ENCODE results near the gene SYN1.
A peak's percentile ranks its signal among the peaks of the same experiment; 100 is the strongest.

SYN1 gene

GRCh38 chrX:47560934-47561658, 58.6 kb downstream of the SYN1 start, which contains the start of gene ARAF:
Gene ARAF, plus strand, starts transcription at chrX:47561205. Its CDS starts 1,763 bp downstream, at chrX:47562968.
- Histone ChIP-seq H3K23ac (ENCODE audit: low read length in 2 of 2) (no peak within 1 kb of the TSS), H2AFZ (ENCODE audit: low read depth, low read length) (no peak within 1 kb of the TSS), H3K4ac (ENCODE audit: low read depth in 1 of 2, low read length in 2 of 2) (peak within 1 kb of the TSS in 1 of 2 experiments; percentile 73), H2BK120ac (ENCODE audit: low read depth, low read length) (peak within 1 kb of the TSS; percentile 85), H3K79me1 (replicated peaks; ENCODE audit: low read length, poor library complexity, severe bottlenecking) (peaks cover 8% of the 10 kb centered on the region), H3K9me3 (ENCODE audit: control insufficient read depth, low read length) (no peaks in the 10 kb centered on the region), H3K36me3 (ENCODE audit: control insufficient read depth in 1 of 2, insufficient read depth in 2 of 2, low read depth in 1 of 2, low read length in 2 of 2) (peaks cover 15 to 26% of the 10 kb centered on the region in 2 experiments), H3K4me2 (ENCODE audit: low read length, poor library complexity, severe bottlenecking) (peak within 1 kb of the TSS; percentile 91), H3K9ac (ENCODE audit: low read length) (peak within 1 kb of the TSS; percentile 91), H3K14ac (ENCODE audit: low read length in 2 of 2) (no peak within 1 kb of the TSS), H3K27me3 (ENCODE audit: control insufficient read depth in 1 of 2, insufficient read depth in 1 of 2, low read length in 2 of 2) (peaks cover 0 to 3% of the 10 kb centered on the region in 2 experiments), H2BK5ac (ENCODE audit: low read depth, low read length, poor library complexity, severe bottlenecking) (no peak within 1 kb of the TSS), H4K91ac (ENCODE audit: low read length) (peak within 1 kb of the TSS; percentile 50), H3K4me1 (ENCODE audit: control insufficient read depth, insufficient read depth, low read depth, low read length) (peaks cover 10% of the 10 kb centered on the region), H3K4me3 (ENCODE audit: insufficient read depth in 1 of 2, low read depth in 1 of 2, low read length in 2 of 2) (peak within 1 kb of the TSS; percentile 69 to 86), H2BK15ac (ENCODE audit: low read depth, poor library complexity, severe bottlenecking) (no peak within 1 kb of the TSS), H4K8ac (ENCODE audit: low read length) (peak within 1 kb of the TSS; percentile 93), H2AK5ac (ENCODE audit: low read length, severe bottlenecking) (no peak within 1 kb of the TSS), H3K27ac (ENCODE audit: low read length, poor library complexity, severe bottlenecking) (peak within 1 kb of the TSS; percentile 72), H2BK12ac (ENCODE audit: low read length in 2 of 2) (no peak within 1 kb of the TSS), H3K18ac (ENCODE audit: low read depth in 1 of 2, low read length in 2 of 2) (peak within 1 kb of the TSS; percentile 80 to 96)
- WGBS, result under 1% methylated on average over 45 of the region's 59 CpGs
- peak; percentile 99 for DNase-seq

- Histone ChIP-seq H2BK12ac (ENCODE audit: low read length in 2 of 2) (no peak overlapping the region), H3K4ac (ENCODE audit: low read depth in 1 of 2, low read length in 2 of 2) (peak overlapping the region in 1 of 2 experiments; percentile 51), H3K79me1 (replicated peaks; ENCODE audit: low read length, poor library complexity, severe bottlenecking) (peaks cover 8% of the 10 kb centered on the region), H3K9ac (ENCODE audit: low read length) (peak overlapping the region; percentile 91), H3K9me3 (ENCODE audit: control insufficient read depth, low read length) (no peaks in the 10 kb centered on the region), H3K14ac (ENCODE audit: low read length in 2 of 2) (no peak overlapping the region), H3K23ac (ENCODE audit: low read length in 2 of 2) (no peak overlapping the region), H3K18ac (ENCODE audit: low read depth in 1 of 2, low read length in 2 of 2) (peak overlapping the region; percentile 43 to 80), H2AFZ (ENCODE audit: low read depth, low read length) (no peak overlapping the region), H3K27ac (ENCODE audit: low read length, poor library complexity, severe bottlenecking) (no peak overlapping the region), H3K4me3 (ENCODE audit: insufficient read depth in 1 of 2, low read depth in 1 of 2, low read length in 2 of 2) (peak overlapping the region; percentile 39 to 86), H3K36me3 (ENCODE audit: control insufficient read depth in 1 of 2, insufficient read depth in 2 of 2, low read depth in 1 of 2, low read length in 2 of 2) (peaks cover 15 to 25% of the 10 kb centered on the region in 2 experiments), H2BK5ac (ENCODE audit: low read depth, low read length, poor library complexity, severe bottlenecking) (no peak overlapping the region), H3K4me1 (ENCODE audit: control insufficient read depth, insufficient read depth, low read depth, low read length) (peaks cover 10% of the 10 kb centered on the region), H4K91ac (ENCODE audit: low read length) (peak overlapping the region; percentile 50), H4K8ac (ENCODE audit: low read length) (peak overlapping the region; percentile 60), H3K27me3 (ENCODE audit: control insufficient read depth in 1 of 2, insufficient read depth in 1 of 2, low read length in 2 of 2) (peaks cover 0 to 3% of the 10 kb centered on the region in 2 experiments), H2AK5ac (ENCODE audit: low read length, severe bottlenecking) (no peak overlapping the region), H2BK15ac (ENCODE audit: low read depth, poor library complexity, severe bottlenecking) (no peak overlapping the region), H3K4me2 (ENCODE audit: low read length, poor library complexity, severe bottlenecking) (peak overlapping the region; percentile 72), H2BK120ac (ENCODE audit: low read depth, low read length) (no peak overlapping the region)
- DNase-seq, result peak; percentile 26
- 20% methylated on average over 11 of the region's 15 CpGs for WGBS
Measured at GRCh38 chrX:47560179-47560933, 59.3 kb downstream of the SYN1 start.

GRCh38 chrX:47558436-47558835, 61.2 kb downstream of the SYN1 start:
- H3K27me3 ChIP-seq (ENCODE audit: control insufficient read depth in 1 of 2, insufficient read depth in 1 of 2, low read length in 2 of 2), result no peaks in the 10 kb centered on the region
- H2BK15ac ChIP-seq (ENCODE audit: low read depth, poor library complexity, severe bottlenecking), result no peak overlapping the region
- no peak overlapping the region for H3K14ac ChIP-seq (ENCODE audit: low read length in 2 of 2)
- H4K8ac ChIP-seq (ENCODE audit: low read length), result no peak overlapping the region
- H3K4me3 ChIP-seq (ENCODE audit: insufficient read depth in 1 of 2, low read depth in 1 of 2, low read length in 2 of 2), result no peak overlapping the region
- H3K9me3 ChIP-seq (ENCODE audit: control insufficient read depth, low read length), result no peaks in the 10 kb centered on the region
- no peak overlapping the region for H2BK12ac ChIP-seq (ENCODE audit: low read length in 2 of 2)
- no peak overlapping the region for H2AFZ ChIP-seq (ENCODE audit: low read depth, low read length)
- WGBS, result 100% methylated on average over 2 of the region's 3 CpGs
- H3K4me1 ChIP-seq (ENCODE audit: control insufficient read depth, insufficient read depth, low read depth, low read length), result peaks cover 8% of the 10 kb centered on the region
- no peak overlapping the region for H2BK5ac ChIP-seq (ENCODE audit: low read depth, low read length, poor library complexity, severe bottlenecking)
- no peak overlapping the region for H3K4me2 ChIP-seq (ENCODE audit: low read length, poor library complexity, severe bottlenecking)
- no peak overlapping the region for H4K91ac ChIP-seq (ENCODE audit: low read length)
- H3K4ac ChIP-seq (ENCODE audit: low read depth in 1 of 2, low read length in 2 of 2), result no peak overlapping the region
- no peak overlapping the region for H3K23ac ChIP-seq (ENCODE audit: low read length in 2 of 2)
- no peak overlapping the region for H3K18ac ChIP-seq (ENCODE audit: low read depth in 1 of 2, low read length in 2 of 2)
- peaks cover 1% of the 10 kb centered on the region for H3K79me1 ChIP-seq (replicated peaks; ENCODE audit: low read length, poor library complexity, severe bottlenecking)
- no peak overlapping the region for H2BK120ac ChIP-seq (ENCODE audit: low read depth, low read length)
- no peak for DNase-seq
- no peak overlapping the region for H2AK5ac ChIP-seq (ENCODE audit: low read length, severe bottlenecking)
- peaks cover 6% of the 10 kb centered on the region in 2 experiments for H3K36me3 ChIP-seq (ENCODE audit: control insufficient read depth in 1 of 2, insufficient read depth in 2 of 2, low read depth in 1 of 2, low read length in 2 of 2)
- H3K9ac ChIP-seq (ENCODE audit: low read length), result no peak overlapping the region
- no peak overlapping the region for H3K27ac ChIP-seq (ENCODE audit: low read length, poor library complexity, severe bottlenecking)

GRCh38 chrX:47556045-47556623, 63.5 kb downstream of the SYN1 start:
- H3K14ac ChIP-seq (ENCODE audit: low read length in 2 of 2), result no peak overlapping the region
- no peak overlapping the region for H4K91ac ChIP-seq (ENCODE audit: low read length)
- H3K18ac ChIP-seq (ENCODE audit: low read depth in 1 of 2, low read length in 2 of 2), result peak overlapping the region; percentile 78 to 79
- H3K27me3 ChIP-seq (ENCODE audit: control insufficient read depth in 1 of 2, insufficient read depth in 1 of 2, low read length in 2 of 2), result peaks cover 0 to 4% of the 10 kb centered on the region in 2 experiments
- H2AK5ac ChIP-seq (ENCODE audit: low read length, severe bottlenecking), result no peak overlapping the region
- H3K79me1 ChIP-seq (replicated peaks; ENCODE audit: low read length, poor library complexity, severe bottlenecking), result peaks cover 1% of the 10 kb centered on the region
- H2AFZ ChIP-seq (ENCODE audit: low read depth, low read length), result peak overlapping the region; percentile 81
- H3K9ac ChIP-seq (ENCODE audit: low read length), result peak overlapping the region; percentile 89
- H2BK120ac ChIP-seq (ENCODE audit: low read depth, low read length), result no peak overlapping the region
- peak overlapping the region; percentile 65 for H3K27ac ChIP-seq (ENCODE audit: low read length, poor library complexity, severe bottlenecking)
- H3K4me1 ChIP-seq (ENCODE audit: control insufficient read depth, insufficient read depth, low read depth, low read length), result peaks cover 2% of the 10 kb centered on the region
- H3K4ac ChIP-seq (ENCODE audit: low read depth in 1 of 2, low read length in 2 of 2), result peak overlapping the region in 1 of 2 experiments; percentile 58
- DNase-seq, result peak; percentile 92
- H3K4me3 ChIP-seq (ENCODE audit: insufficient read depth in 1 of 2, low read depth in 1 of 2, low read length in 2 of 2), result peak overlapping the region; percentile 62 to 77
- H3K23ac ChIP-seq (ENCODE audit: low read length in 2 of 2), result no peak overlapping the region
- H3K9me3 ChIP-seq (ENCODE audit: control insufficient read depth, low read length), result no peaks in the 10 kb centered on the region
- 3% methylated on average over 20 of the region's 20 CpGs for WGBS
- H3K4me2 ChIP-seq (ENCODE audit: low read length, poor library complexity, severe bottlenecking), result peak overlapping the region; percentile 74
- no peak overlapping the region for H2BK12ac ChIP-seq (ENCODE audit: low read length in 2 of 2)
- H2BK5ac ChIP-seq (ENCODE audit: low read depth, low read length, poor library complexity, severe bottlenecking), result no peak overlapping the region
- H3K36me3 ChIP-seq (ENCODE audit: control insufficient read depth in 1 of 2, insufficient read depth in 2 of 2, low read depth in 1 of 2, low read length in 2 of 2), result no peaks in the 10 kb centered on the region
- peak overlapping the region; percentile 90 for H4K8ac ChIP-seq (ENCODE audit: low read length)
- no peak overlapping the region for H2BK15ac ChIP-seq (ENCODE audit: low read depth, poor library complexity, severe bottlenecking)

Data from mesenchymal stem cell (in vitro differentiated cells and primary cell).